Renal cortex interstitium (tissue), 11 donors: Measurements from ENCODE around the gene SETD1A. TPM values are rescaled to one million over a fixed set of nuclear protein-coding genes. Genes with fewer than 3 reads are reported as not detected.

Experiments used
- DNase-seq, 11 donors: peaks; one replicate each; pipeline ENCODE4 v3.0.0-alpha.2; 2013; ENCODE audit warnings: low read depth in 9 of 11, low spot score in 4 of 11; ENCODE audit errors: extremely low read depth in 1 of 11
- polyA plus RNA-seq, 3 donors: library from polyadenylated mRNA; unstranded; fragments of 120-200 nt; gene quantifications; one replicate each; pipeline ENCODE4 v1.2.1, GENCODE V29; 2013; ENCODE audit not compliant: insufficient read length in 3 of 3

Gene SETD1A
- polyA plus RNA-seq, 3 donors, result 17.3 to 19.7 (median 18.7) TPM

GRCh38 chr16:30972872-30973271 lies 15.3 kb downstream of the SETD1A start:
- no peak for DNase-seq

- no peak for DNase-seq
Observed at GRCh38 chr16:30974348-30974747, 16.8 kb downstream of the SETD1A start.

GRCh38 chr16:30976486-30976885 lies 18.9 kb downstream of the SETD1A start:
- no peak for DNase-seq

GRCh38 chr16:30977502-30977901 lies 19.9 kb downstream of the SETD1A start:
- DNase-seq, result no peak

- no peak for DNase-seq
Observed at GRCh38 chr16:30979170-30980022, 21.8 kb downstream of the SETD1A start.

- no peak for DNase-seq
Observed at GRCh38 chr16:30980023-30980371, 22.4 kb downstream of the SETD1A start.

GRCh38 chr16:30980434-30980833 lies 22.9 kb downstream of the SETD1A start:
- no peak for DNase-seq

GRCh38 chr16:30980959-30981358 lies 23.4 kb downstream of the SETD1A start:
- DNase-seq, result no peak

- DNase-seq, result no peak
Observed at GRCh38 chr16:30982548-30983288, 25.2 kb downstream of the SETD1A start.

GRCh38 chr16:30983289-30983889 lies 25.8 kb downstream of the SETD1A start:
- no peak for DNase-seq

GRCh38 chr16:30983898-30984610 lies 26.5 kb downstream of the SETD1A start:
- DNase-seq, result no peak

GRCh38 chr16:30984669-30985400 lies 27.3 kb downstream of the SETD1A start, which contains the start of gene HSD3B7:
TSS of gene HSD3B7 (plus strand) at chr16:30985207. CDS start at chr16:30985659, 452 bp downstream.
- DNase-seq, result peak; percentile 36 to 71 (median 59)

GRCh38 chr16:30985401-30986128 lies 28.0 kb downstream of the SETD1A start:
- DNase-seq, result peak in 7 of 11 donors; percentile 15 to 62 (median 42)

GRCh38 chr16:30986129-30986991 lies 28.8 kb downstream of the SETD1A start:
- DNase-seq, result no peak

GRCh38 chr16:30987581-30988190 lies 30.1 kb downstream of the SETD1A start:
- DNase-seq, result no peak

GRCh38 chr16:30989469-30990047 lies 32.0 kb downstream of the SETD1A start:
- DNase-seq, result no peak
